ENCODE data around the gene ATG4C.
"Not testable (repeated sequence)": the region's sequence is repeated elsewhere in the genome, so short reads cannot be mapped to it uniquely, and the experiment has no call there.

The ATG4C gene

GRCh38 chr1:62778208-62778607 is 5.7 kb upstream of the ATG4C start:
- no peak for DNase-seq

GRCh38 chr1:62781841-62782543 is 1.9 kb upstream of the ATG4C start:
- DNase-seq: no peak

GRCh38 chr1:62782544-62783212 is 1.3 kb upstream of the ATG4C start:
- not testable (repeated sequence) for DNase-seq

GRCh38 chr1:62784509-62785365 is 805 bp downstream of the ATG4C start:
- no peak for DNase-seq

GRCh38 chr1:62790716-62791115 is 6.8 kb downstream of the ATG4C start:
- DNase-seq: no peak

GRCh38 chr1:62794053-62794452 is 10.1 kb downstream of the ATG4C start:
- no peak for DNase-seq

GRCh38 chr1:62796221-62796620 is 12.3 kb downstream of the ATG4C start:
- DNase-seq: no peak

GRCh38 chr1:62799688-62800087 is 15.8 kb downstream of the ATG4C start:
- no peak for DNase-seq

GRCh38 chr1:62800281-62800680 is 16.3 kb downstream of the ATG4C start:
- DNase-seq: no peak

GRCh38 chr1:62800825-62801306 is 16.9 kb downstream of the ATG4C start:
- DNase-seq: peak; percentile 31

GRCh38 chr1:62809788-62810187 is 25.9 kb downstream of the ATG4C start:
- DNase-seq: no peak

GRCh38 chr1:62810420-62811274 is 26.7 kb downstream of the ATG4C start:
- DNase-seq: no peak

GRCh38 chr1:62823556-62823955 is 39.6 kb downstream of the ATG4C start:
- DNase-seq: no peak

- no peak for DNase-seq
Measured at GRCh38 chr1:62826901-62827300, 43.0 kb downstream of the ATG4C start.

- not testable (repeated sequence) for DNase-seq
Measured at GRCh38 chr1:62827786-62828185, 43.9 kb downstream of the ATG4C start.

GRCh38 chr1:62832276-62832675 is 48.3 kb downstream of the ATG4C start:
- no peak for DNase-seq

GRCh38 chr1:62833529-62833928 is 49.6 kb downstream of the ATG4C start:
- no peak for DNase-seq

- DNase-seq: no peak
Measured at GRCh38 chr1:62834400-62834961, 50.5 kb downstream of the ATG4C start.

GRCh38 chr1:62836856-62837540 is 53.1 kb downstream of the ATG4C start:
- DNase-seq: no peak

- no peak for DNase-seq
Measured at GRCh38 chr1:62840555-62840954, 56.6 kb downstream of the ATG4C start.

GRCh38 chr1:62841587-62842169 is 57.7 kb downstream of the ATG4C start:
- no peak for DNase-seq
